Immature natural killer cell (primary cell): ENCODE measurements around the gene MTCH1. TPM values are rescaled to one million over a fixed set of nuclear protein-coding genes. Genes with fewer than 3 reads are reported as not detected.

ENCODE experiments used
- DNase-seq, 3 donors: peaks; one replicate each; pipeline ENCODE4 v3.0.0; 2022; ENCODE audit warnings: mixed read lengths in 1 of 3
- H3K27ac Mint-ChIP-seq, 6 donors: one replicate each; pipeline ENCODE4 v1.8.0; 2020; ENCODE audit warnings: mixed read lengths in 6 of 6, mild to moderate bottlenecking in 5 of 6, inconsistent platforms in 4 of 6, moderate library complexity in 3 of 6
- H3K27me3 Mint-ChIP-seq, 3 donors: one replicate each; pipeline ENCODE4 v1.8.0; 2020 to 2021; ENCODE audit warnings: low read depth in 3 of 3, mild to moderate bottlenecking in 3 of 3, mixed read lengths in 3 of 3, moderate library complexity in 3 of 3, inconsistent platforms in 1 of 3
- H3K36me3 Mint-ChIP-seq, 3 donors: one replicate each; pipeline ENCODE4 v1.8.0; 2020; ENCODE audit warnings: mixed read lengths in 3 of 3, inconsistent platforms in 2 of 3, mild to moderate bottlenecking in 2 of 3
- H3K4me1 Mint-ChIP-seq, 2 donors: one replicate each; pipeline ENCODE4 v1.8.0; 2020; ENCODE audit warnings: inconsistent platforms in 2 of 2, mild to moderate bottlenecking in 2 of 2, mixed read lengths in 2 of 2, moderate library complexity in 1 of 2
- H3K4me3 Mint-ChIP-seq, 5 donors: one replicate each; pipeline ENCODE4 v1.8.0; 2020; ENCODE audit warnings: mild to moderate bottlenecking in 5 of 5, mixed read lengths in 5 of 5, inconsistent platforms in 3 of 5, moderate library complexity in 3 of 5
- H3K9me3 Mint-ChIP-seq, 6 donors: one replicate each; pipeline ENCODE4 v1.8.0; 2020; ENCODE audit warnings: mild to moderate bottlenecking in 6 of 6, mixed read lengths in 6 of 6, inconsistent platforms in 4 of 6, moderate library complexity in 3 of 6
- polyA plus RNA-seq, 3 donors: library from polyadenylated mRNA; unstranded; fragments of 300-500 nt; fragmentation: Illumina TruSeq; gene quantifications; one replicate each; pipeline ENCODE4 v1.2.3, GENCODE V29; 2021

MTCH1 gene, protein sequence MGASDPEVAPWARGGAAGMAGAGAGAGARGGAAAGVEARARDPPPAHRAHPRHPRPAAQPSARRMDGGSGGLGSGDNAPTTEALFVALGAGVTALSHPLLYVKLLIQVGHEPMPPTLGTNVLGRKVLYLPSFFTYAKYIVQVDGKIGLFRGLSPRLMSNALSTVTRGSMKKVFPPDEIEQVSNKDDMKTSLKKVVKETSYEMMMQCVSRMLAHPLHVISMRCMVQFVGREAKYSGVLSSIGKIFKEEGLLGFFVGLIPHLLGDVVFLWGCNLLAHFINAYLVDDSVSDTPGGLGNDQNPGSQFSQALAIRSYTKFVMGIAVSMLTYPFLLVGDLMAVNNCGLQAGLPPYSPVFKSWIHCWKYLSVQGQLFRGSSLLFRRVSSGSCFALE
- polyA plus RNA-seq = 100 to 1,000 TPM in 1 of 3 donors, 10 to 100 TPM in 2; 86.0 to 116 (median 94.7) TPM

DNA sequence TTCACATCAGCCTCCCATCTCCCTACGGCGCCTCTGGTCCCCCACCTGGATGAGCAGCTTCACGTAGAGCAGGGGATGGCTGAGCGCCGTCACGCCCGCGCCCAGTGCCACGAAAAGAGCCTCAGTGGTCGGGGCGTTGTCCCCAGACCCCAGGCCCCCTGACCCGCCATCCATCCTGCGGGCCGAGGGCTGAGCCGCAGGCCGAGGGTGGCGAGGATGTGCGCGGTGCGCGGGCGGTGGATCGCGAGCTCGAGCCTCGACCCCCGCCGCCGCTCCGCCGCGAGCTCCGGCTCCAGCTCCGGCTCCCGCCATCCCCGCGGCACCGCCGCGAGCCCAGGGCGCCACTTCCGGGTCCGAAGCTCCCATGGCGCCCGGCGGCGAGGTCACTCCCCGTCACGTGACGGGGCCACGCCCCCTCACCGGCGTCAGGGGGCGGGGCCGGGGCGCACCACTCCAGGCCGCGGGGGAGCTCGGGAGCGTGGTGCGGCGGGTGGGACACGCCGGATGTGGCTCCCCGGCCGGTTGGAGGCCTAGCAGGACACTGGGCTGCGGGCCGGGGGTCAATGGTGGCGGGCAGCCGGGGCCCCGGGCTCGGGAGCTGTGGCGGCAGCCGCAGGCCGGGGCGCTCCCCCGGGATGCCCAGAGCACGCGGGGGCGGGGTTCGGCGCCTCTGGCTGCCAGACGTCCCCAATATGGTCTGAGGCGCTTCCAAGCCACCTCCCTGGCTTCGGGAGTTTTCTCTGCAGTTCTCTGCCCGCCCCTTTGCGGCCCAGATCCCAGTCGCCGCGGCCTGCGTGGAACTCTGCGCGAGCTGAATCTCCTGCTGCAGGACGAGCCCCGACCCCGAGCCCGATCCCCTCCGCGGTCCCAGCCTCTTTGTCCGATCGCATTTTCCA, at the start of gene MTCH1:
MTCH1 (minus strand) TSS at position 389 of the 896 bp plus-strand sequence; CDS start at position 366, 23 bp downstream.
- DNase-seq = peak; percentile 90 to 94 (median 93)
- Mint-ChIP-seq H3K9me3 (no peaks in the 10 kb centered on the region), H3K4me1 (peaks cover 20 to 24% of the 10 kb centered on the region in 2 donors), H3K27me3 (peaks cover 4 to 5% (median 4%) of the 10 kb centered on the region in 3 donors), H3K4me3 (peak within 1 kb of the TSS; percentile 95 to 99 (median 97)), H3K27ac (peak within 1 kb of the TSS; percentile 91 to 98 (median 96)), H3K36me3 (no peaks in the 10 kb centered on the region)

DNA sequence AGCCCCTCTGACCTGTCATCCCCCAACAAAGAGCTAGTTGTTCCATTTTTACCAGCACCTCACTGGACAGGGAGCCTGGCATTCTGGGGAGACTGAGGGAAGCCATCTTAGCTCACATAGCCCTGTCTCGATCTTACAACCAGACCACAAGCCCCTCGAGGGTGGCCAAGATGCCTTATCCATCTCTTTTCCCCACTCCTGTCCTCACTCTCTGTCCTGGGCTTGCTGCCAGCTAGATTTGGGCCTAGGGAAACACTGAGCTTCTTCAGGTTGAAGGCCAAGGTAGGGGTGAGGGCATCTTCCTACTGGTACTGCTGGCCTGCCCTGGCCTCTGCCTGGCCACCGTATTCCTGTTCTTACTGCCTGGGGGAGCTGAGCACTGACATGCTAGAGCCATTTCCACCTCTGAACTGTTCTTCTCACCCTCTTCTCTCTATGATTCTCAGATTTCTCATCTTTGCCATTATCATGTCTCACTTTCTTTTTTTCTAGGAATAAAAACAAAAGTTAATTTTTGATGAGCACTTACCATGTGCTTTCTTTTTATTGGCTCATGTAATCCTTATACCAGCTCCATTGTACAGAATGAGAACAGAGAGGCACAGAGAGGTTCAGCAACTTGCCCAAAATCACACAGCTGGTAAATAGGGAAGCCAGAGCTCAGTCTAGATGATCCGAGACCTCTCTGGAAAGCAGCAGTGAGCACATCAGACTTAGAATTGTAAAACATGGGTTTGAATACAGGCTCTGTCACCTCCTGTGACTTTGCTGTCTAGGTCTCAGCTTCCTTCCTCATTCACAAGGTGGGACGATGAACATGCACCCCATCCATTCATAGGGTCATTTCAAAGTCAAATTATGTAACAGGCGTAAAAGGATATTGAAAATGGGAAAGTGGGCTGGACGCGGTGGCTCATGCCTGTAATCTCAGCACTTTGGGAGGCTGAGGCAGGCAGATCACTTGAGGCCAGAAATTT, 48.1 kb upstream of the MTCH1 start:
- DNase-seq = no peak
- H3K27me3 Mint-ChIP-seq = peaks cover 1 to 2% (median 2%) of the 10 kb centered on the region in 3 donors
- H3K27ac Mint-ChIP-seq = peak overlapping the region; percentile 29 to 87 (median 62)
- peaks cover 0 to 8% (median 4%) of the 10 kb centered on the region in 3 donors for H3K36me3 Mint-ChIP-seq
- no peaks in the 10 kb centered on the region for H3K9me3 Mint-ChIP-seq
- peaks cover 38 to 51% of the 10 kb centered on the region in 2 donors for H3K4me1 Mint-ChIP-seq
- H3K4me3 Mint-ChIP-seq = peak overlapping the region in 3 of 5 donors; percentile 47 to 64 (median 62)

DNA sequence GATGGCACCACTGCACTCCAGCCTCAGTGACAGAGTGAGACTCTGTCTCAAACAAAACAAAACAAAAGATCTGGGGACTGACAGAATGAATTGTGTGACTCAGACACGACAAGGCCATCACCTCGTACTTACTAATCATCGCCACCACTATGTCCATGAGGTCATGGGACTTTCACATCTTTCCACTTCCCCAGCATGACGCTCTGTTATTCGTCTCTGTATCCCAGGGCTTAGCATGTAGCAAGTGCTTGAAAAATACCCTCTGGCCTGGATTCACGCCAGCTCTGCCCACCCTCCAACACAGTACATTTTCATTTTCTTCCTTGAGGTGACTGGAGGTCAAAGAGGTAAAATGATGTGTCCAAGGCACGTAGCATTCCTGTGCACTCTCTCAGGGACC, 47.3 kb upstream of the MTCH1 start:
- peak in 2 of 3 donors; percentile 49 to 54 for DNase-seq
- H3K27ac Mint-ChIP-seq = peak overlapping the region; percentile 14 to 87 (median 70)
- peaks cover 1 to 2% (median 2%) of the 10 kb centered on the region in 3 donors for H3K27me3 Mint-ChIP-seq
- H3K36me3 Mint-ChIP-seq = peaks cover 0 to 4% (median 4%) of the 10 kb centered on the region in 3 donors
- no peaks in the 10 kb centered on the region for H3K9me3 Mint-ChIP-seq
- peak overlapping the region in 2 of 5 donors; percentile 62 to 64 for H3K4me3 Mint-ChIP-seq
- H3K4me1 Mint-ChIP-seq = peaks cover 36 to 50% of the 10 kb centered on the region in 2 donors

DNA sequence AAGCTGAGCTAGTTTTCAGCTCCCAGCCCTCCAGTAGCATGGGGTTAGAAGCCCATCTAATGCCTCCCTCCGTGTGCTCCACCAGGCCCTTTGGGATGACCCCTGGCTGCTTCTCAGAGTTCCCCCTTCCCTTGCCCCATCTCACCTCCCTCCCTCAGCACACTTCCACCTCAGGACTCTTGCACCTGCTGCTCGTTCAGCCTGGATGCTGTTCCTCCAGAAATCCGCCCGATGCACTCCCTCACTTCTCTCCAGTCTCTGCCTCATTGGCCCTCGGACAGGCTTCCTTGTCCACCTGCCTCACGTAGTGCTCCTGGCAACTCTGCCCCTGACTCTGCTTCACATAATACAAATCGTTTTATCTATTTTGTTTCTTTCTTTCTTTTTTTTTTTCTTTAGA, 46.2 kb upstream of the MTCH1 start:
- no peak for DNase-seq
- Mint-ChIP-seq H3K27me3 (peaks cover 0 to 2% (median 2%) of the 10 kb centered on the region in 3 donors), H3K4me1 (peaks cover 37 to 49% of the 10 kb centered on the region in 2 donors), H3K9me3 (no peaks in the 10 kb centered on the region), H3K27ac (peak overlapping the region in 3 of 6 donors; percentile 69 to 87 (median 87)), H3K36me3 (peaks cover 0 to 4% (median 4%) of the 10 kb centered on the region in 3 donors), H3K4me3 (peak overlapping the region in 2 of 5 donors; percentile 18 to 42)

DNA sequence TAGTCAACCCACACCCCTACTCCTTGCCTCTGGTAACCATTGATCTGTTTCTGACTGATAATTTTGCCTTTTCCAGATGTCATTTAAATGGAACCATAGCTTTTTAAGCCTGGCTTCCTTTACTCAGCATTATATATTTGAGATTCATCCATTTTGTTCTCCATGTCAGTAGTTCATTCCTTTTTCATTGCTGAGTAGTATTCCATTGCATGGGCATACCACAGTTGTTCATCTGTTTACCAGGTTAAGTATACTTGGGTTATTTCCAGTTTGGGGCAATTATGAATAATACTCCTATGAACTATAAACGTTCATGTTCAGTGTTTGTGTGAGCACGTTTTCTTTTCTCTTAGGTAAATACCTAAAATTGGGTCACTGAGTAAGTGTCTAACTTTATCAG, 44.6 kb upstream of the MTCH1 start:
- peaks cover 37 to 54% of the 10 kb centered on the region in 2 donors for H3K4me1 Mint-ChIP-seq

DNA sequence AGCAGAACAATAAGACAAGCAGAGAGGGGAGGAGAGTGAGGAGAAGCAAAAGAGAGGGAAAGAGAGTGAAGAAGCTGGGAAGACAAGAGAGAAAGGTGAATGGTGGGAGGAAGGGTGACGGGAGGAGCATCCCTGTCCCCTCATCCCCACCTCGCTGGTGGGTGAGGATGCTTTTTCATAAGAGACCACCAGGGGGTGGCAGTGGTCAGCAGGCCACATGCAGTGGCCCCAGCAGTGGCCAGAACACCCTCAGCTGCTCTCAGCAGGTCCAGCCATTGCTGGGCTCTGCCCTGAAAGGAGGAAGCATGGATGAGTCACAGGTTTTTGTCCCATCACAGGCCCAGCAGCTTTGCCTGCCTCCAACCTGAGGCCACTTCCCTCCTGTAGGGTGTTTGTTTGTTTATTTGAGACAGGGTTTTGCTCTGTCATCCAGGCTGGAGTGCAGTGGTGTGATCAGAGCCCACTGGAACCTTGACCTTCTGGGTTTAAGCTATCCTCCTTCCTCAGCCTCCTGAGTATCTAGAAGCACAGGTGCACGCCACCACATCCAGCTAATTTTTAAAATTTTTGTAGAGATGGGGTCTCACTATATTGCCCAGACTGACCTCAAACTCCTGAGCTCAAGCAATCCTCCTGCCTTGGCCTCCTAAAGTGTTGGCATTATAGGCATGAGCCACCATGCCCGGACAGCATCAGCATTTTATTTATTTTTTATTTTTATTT, 43.4 kb upstream of the MTCH1 start:
- peaks cover 0 to 2% (median 2%) of the 10 kb centered on the region in 3 donors for H3K27me3 Mint-ChIP-seq
- peaks cover 0 to 4% (median 4%) of the 10 kb centered on the region in 3 donors for H3K36me3 Mint-ChIP-seq
- peaks cover 38 to 61% of the 10 kb centered on the region in 2 donors for H3K4me1 Mint-ChIP-seq
- peak; percentile 61 for DNase-seq
- no peaks in the 10 kb centered on the region for H3K9me3 Mint-ChIP-seq
- peak overlapping the region; percentile 9 to 75 (median 64) for H3K27ac Mint-ChIP-seq
- H3K4me3 Mint-ChIP-seq = peak overlapping the region in 2 of 5 donors; percentile 22 to 40

More for the DNA sequence above, 44.6 kb upstream of the MTCH1 start:
- H3K27ac Mint-ChIP-seq = peak overlapping the region in 1 of 6 donors; percentile 53
- H3K36me3 Mint-ChIP-seq = peaks cover 0 to 4% (median 4%) of the 10 kb centered on the region in 3 donors
- no peak for DNase-seq
- no peaks in the 10 kb centered on the region for H3K9me3 Mint-ChIP-seq
- H3K27me3 Mint-ChIP-seq = peaks cover 0 to 2% (median 2%) of the 10 kb centered on the region in 3 donors
- no peak overlapping the region for H3K4me3 Mint-ChIP-seq

DNA sequence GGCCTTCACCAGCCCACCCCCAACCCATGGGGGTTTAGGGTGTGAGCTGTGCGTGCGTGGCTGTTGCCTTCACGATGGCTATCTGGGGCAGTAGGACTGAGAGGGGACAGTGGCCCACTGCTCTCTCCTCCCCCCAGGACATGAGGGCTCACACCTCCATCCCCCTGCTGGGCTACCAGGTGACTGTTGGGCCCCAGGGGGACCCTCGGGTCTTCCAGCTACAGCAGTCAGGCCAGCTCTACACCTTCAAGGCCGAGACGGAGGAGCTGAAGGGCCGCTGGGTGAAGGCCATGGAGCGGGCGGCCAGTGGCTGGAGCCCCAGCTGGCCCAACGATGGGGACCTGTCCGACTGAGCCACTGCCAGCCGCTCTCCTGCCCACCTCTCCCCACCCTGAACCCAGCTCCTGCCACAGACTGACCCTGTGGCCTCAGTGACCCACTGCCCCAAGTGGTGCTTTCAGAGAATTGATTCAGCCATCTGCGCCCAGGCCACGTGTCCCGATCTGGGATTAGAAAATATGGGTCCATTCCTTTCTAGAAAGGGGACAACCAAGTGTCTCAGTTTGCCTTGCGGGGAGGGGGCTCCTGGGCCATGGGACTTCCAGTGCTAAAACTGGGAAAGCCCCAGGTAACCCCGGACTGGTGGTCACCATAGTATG, 41.9 kb upstream of the MTCH1 start:
- no peak for DNase-seq
- Mint-ChIP-seq H3K27me3 (peaks cover 0 to 2% (median 2%) of the 10 kb centered on the region in 3 donors), H3K27ac (no peak overlapping the region), H3K36me3 (peaks cover 0 to 4% (median 0%) of the 10 kb centered on the region in 3 donors), H3K4me1 (peaks cover 31 to 60% of the 10 kb centered on the region in 2 donors), H3K9me3 (no peaks in the 10 kb centered on the region), H3K4me3 (no peak overlapping the region)

DNA sequence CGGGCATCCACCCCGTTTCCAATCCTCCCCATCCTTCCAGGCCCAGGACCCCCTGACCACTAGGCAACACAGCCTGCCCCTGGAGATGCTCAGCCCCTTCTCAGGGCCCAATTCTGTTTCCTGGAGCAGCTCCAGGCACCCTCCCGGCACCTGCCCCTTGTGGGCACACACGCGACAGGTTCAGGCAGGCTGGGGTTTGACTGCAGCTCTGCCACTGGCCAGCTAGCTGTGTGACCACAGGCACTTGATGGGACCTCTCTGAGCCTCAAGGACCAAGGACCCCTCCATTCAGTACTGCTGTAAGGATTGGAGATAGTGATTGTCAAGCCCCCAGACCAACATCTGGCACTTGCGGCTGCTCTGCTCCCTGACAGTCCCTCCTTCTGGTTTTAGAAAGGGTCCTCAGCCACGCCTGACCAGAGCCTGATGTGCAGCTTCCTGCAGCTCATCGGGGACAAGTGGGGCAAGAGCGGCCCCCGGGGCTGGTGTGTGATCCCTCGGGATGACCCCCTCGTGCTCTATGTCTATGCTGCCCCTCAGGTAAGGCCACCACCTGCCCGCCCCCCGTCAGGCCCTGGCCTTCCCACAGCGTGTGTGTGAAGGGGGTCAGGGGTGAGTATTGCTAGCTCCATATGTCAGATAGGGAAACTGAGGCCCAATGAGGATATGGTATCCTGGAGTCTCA, 41.2 kb upstream of the MTCH1 start:
- Mint-ChIP-seq H3K27ac (peak overlapping the region in 1 of 6 donors; percentile 45), H3K27me3 (peaks cover 0 to 2% (median 2%) of the 10 kb centered on the region in 3 donors), H3K36me3 (peaks cover 0 to 4% (median 0%) of the 10 kb centered on the region in 3 donors), H3K4me3 (no peak overlapping the region), H3K4me1 (peaks cover 35 to 62% of the 10 kb centered on the region in 2 donors), H3K9me3 (no peaks in the 10 kb centered on the region)
- DNase-seq = no peak

DNA sequence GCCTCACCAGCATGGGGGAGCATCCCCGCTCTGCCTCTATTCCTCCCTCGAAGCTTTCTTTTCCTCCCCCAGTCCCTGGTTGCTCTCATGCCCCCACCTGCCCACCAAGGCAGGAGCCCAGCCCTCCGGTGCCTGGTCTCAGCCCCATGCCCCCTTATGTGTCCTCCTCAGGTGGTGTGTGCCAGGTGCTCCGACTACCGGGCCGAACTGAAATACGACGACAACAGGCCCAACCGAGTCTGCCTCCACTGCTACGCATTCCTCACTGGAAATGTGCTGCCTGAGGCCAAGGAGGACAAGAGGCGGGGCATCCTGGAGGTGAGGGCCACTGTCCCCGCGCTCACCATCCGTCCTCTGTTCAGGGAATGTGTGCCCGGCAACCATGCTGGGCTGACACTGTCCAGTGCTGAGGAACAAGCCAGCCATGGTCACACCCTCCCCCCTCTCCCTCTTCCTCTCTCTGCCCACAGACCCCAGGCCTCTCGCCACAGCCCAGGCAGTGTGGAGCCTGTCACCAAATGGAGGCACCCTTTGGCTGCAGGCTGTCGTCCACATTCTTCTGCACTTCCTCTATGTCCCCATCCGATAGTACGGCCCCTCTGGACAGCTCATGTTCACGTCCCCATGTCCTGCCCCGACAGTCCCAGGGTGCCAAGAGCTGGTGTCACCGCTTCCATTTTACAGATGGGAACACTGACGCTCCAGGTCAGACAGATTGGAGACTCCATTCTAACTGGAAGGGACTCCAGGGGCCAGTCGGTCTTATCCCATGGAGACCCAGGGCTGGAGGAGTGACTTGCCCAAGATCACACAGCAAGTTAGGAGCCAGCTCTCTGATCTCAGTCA, 39.8 kb upstream of the MTCH1 start:
- H3K27ac Mint-ChIP-seq = peak overlapping the region in 1 of 6 donors; percentile 49
- no peaks in the 10 kb centered on the region for H3K9me3 Mint-ChIP-seq
- peaks cover 0 to 2% (median 2%) of the 10 kb centered on the region in 3 donors for H3K27me3 Mint-ChIP-seq
- no peak for DNase-seq
- peaks cover 38 to 68% of the 10 kb centered on the region in 2 donors for H3K4me1 Mint-ChIP-seq
- peak overlapping the region in 1 of 5 donors; percentile 10 for H3K4me3 Mint-ChIP-seq
- H3K36me3 Mint-ChIP-seq = peaks cover 0 to 4% (median 0%) of the 10 kb centered on the region in 3 donors

DNA sequence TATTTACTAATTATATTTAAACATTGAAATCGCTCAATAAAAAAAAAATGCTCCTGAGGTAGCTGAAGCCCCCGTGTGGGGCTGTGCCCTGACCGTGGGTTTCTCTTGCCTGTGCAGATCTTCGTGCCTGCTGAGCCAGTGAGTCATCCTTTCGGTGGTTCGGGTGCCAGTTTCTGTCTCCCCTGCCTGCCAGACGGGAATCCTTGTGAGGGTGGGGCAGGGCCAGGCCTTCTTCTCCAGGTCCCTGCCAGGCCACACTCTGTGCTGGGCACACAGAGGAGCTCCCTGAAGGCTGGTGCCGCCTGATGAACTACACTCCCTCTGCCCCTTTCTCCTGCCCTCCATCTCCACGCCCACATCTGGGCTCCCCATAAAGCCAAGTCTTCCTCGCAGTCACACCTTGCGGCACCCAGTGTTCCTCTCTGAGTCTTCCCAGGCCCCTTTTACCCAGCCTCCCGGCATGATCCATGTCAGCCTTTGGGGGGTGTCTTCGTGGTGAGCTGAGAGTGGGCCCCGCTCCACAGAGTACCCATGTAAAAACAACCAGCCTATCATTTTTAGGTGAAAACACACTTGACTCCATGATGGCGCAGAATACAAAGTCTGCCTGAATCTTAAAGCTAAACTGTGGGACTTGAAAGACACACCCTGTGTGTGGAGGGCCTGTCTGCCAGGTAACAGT, 38.8 kb upstream of the MTCH1 start:
- no peaks in the 10 kb centered on the region for H3K36me3 Mint-ChIP-seq
- H3K27ac Mint-ChIP-seq = peak overlapping the region in 4 of 6 donors; percentile 5 to 32 (median 12)
- H3K4me1 Mint-ChIP-seq = peaks cover 37 to 62% of the 10 kb centered on the region in 2 donors
- H3K4me3 Mint-ChIP-seq = peak overlapping the region in 1 of 5 donors; percentile 49
- H3K27me3 Mint-ChIP-seq = peaks cover 0 to 2% (median 2%) of the 10 kb centered on the region in 3 donors
- peak in 1 of 3 donors; percentile 25 for DNase-seq
- H3K9me3 Mint-ChIP-seq = no peaks in the 10 kb centered on the region
